Stimulated activated CD4-positive, alpha-beta T cell treated with anti-CD3 and anti-CD28 coated beads, Interleukin-15, amount 100 ng/mL, for 1 hour (primary cell): Measurements from ENCODE around the gene TSEN34.
A peak's percentile ranks its signal among the peaks of the same experiment; 100 is the strongest.
"Not testable (repeated sequence)": the region's sequence is repeated elsewhere in the genome, so short reads cannot be mapped to it uniquely, and the experiment has no call there.

ENCODE experiments used
- DNase-seq, 2 donors: peaks; one replicate each; pipeline ENCODE4 v3.0.0-alpha.2; 2020; ENCODE audit warnings: low read depth in 1 of 2, low spot score in 1 of 2

The TSEN34 gene

GRCh38 chr19:54231077-54231931 lies 40.2 kb downstream of the TSEN34 start:
- peak; percentile 73 to 78 for DNase-seq

- no peak for DNase-seq
These were observed 42.8 kb downstream of the TSEN34 start for GRCh38 chr19:54233941-54234340.

GRCh38 chr19:54239491-54240371 lies 48.6 kb downstream of the TSEN34 start:
- DNase-seq: not testable (repeated sequence)

DNA sequence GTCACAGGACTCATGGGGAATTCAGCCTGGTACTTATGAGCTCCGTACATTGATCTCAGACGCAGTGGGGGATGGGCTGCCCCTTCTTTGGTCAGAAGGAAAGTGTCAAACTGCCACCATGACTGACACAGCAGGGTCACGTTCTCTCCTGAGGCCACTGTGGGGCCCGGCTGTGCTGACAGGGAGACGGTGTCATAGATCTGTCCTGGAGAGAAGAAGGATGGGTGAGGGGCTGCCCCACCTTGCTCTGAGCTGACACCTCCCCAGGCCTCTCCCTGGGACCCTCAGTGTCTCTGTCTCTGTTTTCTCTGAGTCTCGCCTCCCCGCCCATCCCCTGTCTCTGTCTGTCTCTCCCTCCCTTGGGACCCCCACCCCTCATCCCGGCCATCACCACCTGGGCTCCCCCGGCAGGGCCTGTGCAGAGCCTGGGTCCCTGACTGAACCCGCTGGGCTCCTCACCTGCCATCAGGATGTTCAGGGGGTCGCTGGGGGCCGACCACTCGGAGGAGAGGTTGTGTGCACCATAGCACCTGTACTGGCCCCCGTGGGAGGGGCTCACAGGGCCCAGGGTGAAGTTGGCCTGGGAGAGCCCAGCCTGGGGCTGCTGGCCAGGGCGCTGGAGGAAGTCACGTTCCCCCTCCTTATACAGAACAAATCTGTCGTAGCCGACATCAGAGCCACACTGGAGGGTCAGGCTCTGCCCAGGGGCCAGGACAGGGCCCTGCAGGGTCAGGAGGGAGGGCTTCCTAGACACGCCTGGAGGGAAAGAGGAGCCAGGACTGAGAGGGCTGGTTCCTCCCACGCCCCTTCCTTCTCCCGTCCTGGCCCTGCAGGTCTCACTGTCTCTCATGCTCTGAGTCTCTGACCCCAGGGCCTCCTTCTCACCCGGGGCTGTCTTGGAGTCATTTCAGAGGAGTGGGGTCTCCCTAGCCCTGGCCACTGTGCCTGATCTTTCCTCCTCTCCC lies 49.5 kb downstream of the TSEN34 start:
- DNase-seq: not testable (repeated sequence)

GRCh38 chr19:54242234-54242633 lies 51.1 kb downstream of the TSEN34 start:
- DNase-seq: not testable (repeated sequence)

DNA sequence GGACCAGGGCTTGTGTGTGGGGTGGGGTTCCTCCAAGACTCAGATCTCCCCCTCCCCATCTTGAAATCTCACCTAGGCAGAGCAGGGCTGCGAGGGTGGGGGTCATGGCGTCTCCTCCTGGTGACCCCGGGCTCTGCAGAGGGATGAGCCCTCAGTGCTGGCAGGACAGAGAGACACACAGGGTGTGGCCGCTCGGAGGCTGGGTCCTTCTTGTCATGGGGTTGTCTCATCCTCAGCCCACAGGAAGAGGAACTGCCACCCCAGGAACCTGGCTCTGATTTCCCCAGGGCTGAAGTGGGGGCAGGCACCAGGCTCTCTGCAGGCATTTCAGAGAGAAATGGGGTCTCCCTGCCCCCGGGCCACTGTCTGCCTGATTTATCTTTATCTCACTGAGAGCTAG lies 51.5 kb downstream of the TSEN34 start, which contains the start of gene LILRA6:
Gene LILRA6 (minus strand): TSS at position 145 of the 400 bp plus-strand sequence.
- DNase-seq: not testable (repeated sequence)

- not testable (repeated sequence) for DNase-seq
These were observed 52.7 kb downstream of the TSEN34 start for GRCh38 chr19:54243809-54244208.
